Measurements from ENCODE around the gene CDH13. TPM values are rescaled to one million over a fixed set of nuclear protein-coding genes. Genes with fewer than 3 reads are reported as not detected.

Gene CDH13
- total RNA-seq, 1 donor from 2014 or later, result 2.3 TPM

- Mint-ChIP-seq H3K4me3 (ENCODE audit: unreplicated experiment) (no peak overlapping the region), H3K27ac (ENCODE audit: unreplicated experiment) (no peak overlapping the region), H3K36me3 (ENCODE audit: low read depth, unreplicated experiment) (no peaks in the 10 kb centered on the region), H3K9me3 (ENCODE audit: unreplicated experiment) (no peaks in the 10 kb centered on the region), H3K27me3 (ENCODE audit: unreplicated experiment) (no peaks in the 10 kb centered on the region), H3K4me1 (ENCODE audit: unreplicated experiment) (no peaks in the 10 kb centered on the region)
- no peak for DNase-seq (ENCODE audit: low spot score)
- TF ChIP-seq CTCF (IDR thresholded peaks at IDR 0.05; ENCODE audit: unreplicated experiment), result no peak
Observed at GRCh38 chr16:83475108-83475507, 848.3 kb downstream of the CDH13 start.

GRCh38 chr16:83481589-83481988 lies 854.8 kb downstream of the CDH13 start:
- DNase-seq (ENCODE audit: low spot score), result no peak
- Mint-ChIP-seq H3K4me1 (ENCODE audit: unreplicated experiment) (no peaks in the 10 kb centered on the region), H3K27ac (ENCODE audit: unreplicated experiment) (no peak overlapping the region), H3K9me3 (ENCODE audit: unreplicated experiment) (no peaks in the 10 kb centered on the region), H3K36me3 (ENCODE audit: low read depth, unreplicated experiment) (no peaks in the 10 kb centered on the region), H3K4me3 (ENCODE audit: unreplicated experiment) (no peak overlapping the region), H3K27me3 (ENCODE audit: unreplicated experiment) (no peaks in the 10 kb centered on the region)
- no peak for TF ChIP-seq CTCF (IDR thresholded peaks at IDR 0.05; ENCODE audit: unreplicated experiment)

GRCh38 chr16:83482545-83483162 lies 855.9 kb downstream of the CDH13 start:
- no peak for DNase-seq (ENCODE audit: low spot score)
- no peak overlapping the region for H3K4me3 Mint-ChIP-seq (ENCODE audit: unreplicated experiment)
- no peak overlapping the region for H3K27ac Mint-ChIP-seq (ENCODE audit: unreplicated experiment)
- H3K27me3 Mint-ChIP-seq (ENCODE audit: unreplicated experiment), result no peaks in the 10 kb centered on the region
- H3K9me3 Mint-ChIP-seq (ENCODE audit: unreplicated experiment), result no peaks in the 10 kb centered on the region
- no peak for TF ChIP-seq CTCF (IDR thresholded peaks at IDR 0.05; ENCODE audit: unreplicated experiment)
- H3K4me1 Mint-ChIP-seq (ENCODE audit: unreplicated experiment), result no peaks in the 10 kb centered on the region
- no peaks in the 10 kb centered on the region for H3K36me3 Mint-ChIP-seq (ENCODE audit: low read depth, unreplicated experiment)

GRCh38 chr16:83490073-83490472 lies 863.3 kb downstream of the CDH13 start:
- H3K27me3 Mint-ChIP-seq (ENCODE audit: unreplicated experiment), result peaks cover 2% of the 10 kb centered on the region
- H3K27ac Mint-ChIP-seq (ENCODE audit: unreplicated experiment), result no peak overlapping the region
- no peaks in the 10 kb centered on the region for H3K9me3 Mint-ChIP-seq (ENCODE audit: unreplicated experiment)
- H3K4me1 Mint-ChIP-seq (ENCODE audit: unreplicated experiment), result no peaks in the 10 kb centered on the region
- no peak for DNase-seq (ENCODE audit: low spot score)
- H3K36me3 Mint-ChIP-seq (ENCODE audit: low read depth, unreplicated experiment), result no peaks in the 10 kb centered on the region
- no peak for TF ChIP-seq CTCF (IDR thresholded peaks at IDR 0.05; ENCODE audit: unreplicated experiment)
- H3K4me3 Mint-ChIP-seq (ENCODE audit: unreplicated experiment), result no peak overlapping the region

- H3K9me3 Mint-ChIP-seq (ENCODE audit: unreplicated experiment), result no peaks in the 10 kb centered on the region
- no peaks in the 10 kb centered on the region for H3K36me3 Mint-ChIP-seq (ENCODE audit: low read depth, unreplicated experiment)
- H3K4me1 Mint-ChIP-seq (ENCODE audit: unreplicated experiment), result no peaks in the 10 kb centered on the region
- H3K27ac Mint-ChIP-seq (ENCODE audit: unreplicated experiment), result no peak overlapping the region
- H3K4me3 Mint-ChIP-seq (ENCODE audit: unreplicated experiment), result no peak overlapping the region
- no peak for DNase-seq (ENCODE audit: low spot score)
- no peak for TF ChIP-seq CTCF (IDR thresholded peaks at IDR 0.05; ENCODE audit: unreplicated experiment)
- H3K27me3 Mint-ChIP-seq (ENCODE audit: unreplicated experiment), result no peaks in the 10 kb centered on the region
Observed at GRCh38 chr16:83494459-83494858, 867.7 kb downstream of the CDH13 start.

Data from endothelial cell (in vitro differentiated cells).